HepG2 (cell line): Measurements from ENCODE around the gene CDK5RAP2.

ENCODE experiments used
- BHLHE40 ChIP-seq: IDR thresholded peaks from 2 replicates; pipeline ENCODE4 v1.6.1; 2011; ENCODE audit warnings: low read length, improper control_type of control experiment
- CTCF ChIP-seq: sonication (generic); formaldehyde crosslinking; IDR thresholded peaks from 2 replicates; pipeline ENCODE4 v1.5.0; 2020; ENCODE audit warnings: mild to moderate bottlenecking, missing genetic modification reagents, moderate library complexity
- HMGXB3 ChIP-seq: sonication (generic); formaldehyde crosslinking; IDR thresholded peaks from 2 replicates; pipeline ENCODE4 v1.4.0; 2020; ENCODE audit warnings: missing genetic modification reagents, borderline replicate concordance
- JUND ChIP-seq: sonication (generic); formaldehyde crosslinking; IDR thresholded peaks from 2 replicates; pipeline ENCODE4 v1.8.0; 2022; ENCODE audit warnings: mild to moderate bottlenecking, missing genetic modification reagents
- POLR2A ChIP-seq, 2 experiments: IDR thresholded peaks; 2 replicates each; pipeline ENCODE4 v1.6.1; 2011; ENCODE audit warnings: low read depth in 2 of 2, low read length in 2 of 2, mild to moderate bottlenecking in 1 of 2, moderate library complexity in 1 of 2; ENCODE audit not compliant: insufficient read depth in 1 of 2
- RBAK ChIP-seq: sonication (generic); formaldehyde crosslinking; IDR thresholded peaks from 2 replicates; pipeline ENCODE4 v1.5.1; 2020; ENCODE audit warnings: mild to moderate bottlenecking, missing genetic modification reagents
- RBM22 ChIP-seq: fragments of 200-400 bp; formaldehyde crosslinking; optimal IDR thresholded peaks from 2 replicates; pipeline ENCODE3; 2017; ENCODE audit warnings: mild to moderate bottlenecking, low read length, moderate library complexity
- TF ChIP-seq, protein P1 (sequence below): sonication (generic); formaldehyde crosslinking; IDR thresholded peaks from 2 replicates; pipeline ENCODE4 v1.8.1; 2022; ENCODE audit warnings: mild to moderate bottlenecking, missing genetic modification reagents

DNA sequence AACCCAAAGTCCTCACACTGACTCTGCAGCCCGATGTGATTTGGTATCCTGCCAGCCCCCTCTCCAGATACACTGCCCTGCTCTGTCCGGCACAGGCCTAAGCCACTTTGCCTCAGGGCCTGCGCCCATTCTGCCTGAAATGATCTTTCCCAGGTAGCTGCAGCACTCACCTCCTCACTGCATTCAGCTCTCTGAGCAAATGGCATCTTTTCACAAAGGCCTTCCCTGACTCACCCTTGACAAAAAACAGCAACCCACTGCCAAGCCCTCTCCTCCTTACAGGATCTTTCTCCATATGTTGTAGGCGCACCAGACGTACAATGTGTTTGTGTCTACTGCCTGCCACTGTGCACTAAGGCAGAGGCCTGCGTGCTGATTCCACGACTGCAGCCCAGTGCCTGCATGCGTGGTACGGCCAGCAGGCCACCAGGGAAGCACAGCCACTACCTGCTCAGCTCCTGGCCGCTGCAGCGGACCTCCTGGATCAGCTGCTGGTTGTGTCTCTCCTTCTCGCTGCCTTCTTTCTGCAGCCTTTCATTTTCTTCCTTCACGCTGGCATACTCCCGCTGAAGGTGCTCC lies 171.2 kb downstream of the CDK5RAP2 start:
- TF ChIP-seq JUND (no peak), HMGXB3 (CRISPR knock-in tag) (no peak), RBAK (CRISPR knock-in tag) (no peak), POLR2A (IDR thresholded peaks at IDR 0.05; ENCODE audit: insufficient read depth in 1 of 2, low read depth in 2 of 2, low read length in 2 of 2) (no peak), CTCF (CRISPR knock-in tag) (no peak), BHLHE40 (no peak), RBM22 (no peak)
- TF ChIP-seq, protein P1, sequence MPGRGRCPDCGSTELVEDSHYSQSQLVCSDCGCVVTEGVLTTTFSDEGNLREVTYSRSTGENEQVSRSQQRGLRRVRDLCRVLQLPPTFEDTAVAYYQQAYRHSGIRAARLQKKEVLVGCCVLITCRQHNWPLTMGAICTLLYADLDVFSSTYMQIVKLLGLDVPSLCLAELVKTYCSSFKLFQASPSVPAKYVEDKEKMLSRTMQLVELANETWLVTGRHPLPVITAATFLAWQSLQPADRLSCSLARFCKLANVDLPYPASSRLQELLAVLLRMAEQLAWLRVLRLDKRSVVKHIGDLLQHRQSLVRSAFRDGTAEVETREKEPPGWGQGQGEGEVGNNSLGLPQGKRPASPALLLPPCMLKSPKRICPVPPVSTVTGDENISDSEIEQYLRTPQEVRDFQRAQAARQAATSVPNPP (CRISPR knock-in tag) = no peak
